ENCODE data around the gene ERC1.
"Not testable (repeated sequence)": the region's sequence is repeated elsewhere in the genome, so short reads cannot be mapped to it uniquely, and the experiment has no call there.

The ERC1 gene

DNA sequence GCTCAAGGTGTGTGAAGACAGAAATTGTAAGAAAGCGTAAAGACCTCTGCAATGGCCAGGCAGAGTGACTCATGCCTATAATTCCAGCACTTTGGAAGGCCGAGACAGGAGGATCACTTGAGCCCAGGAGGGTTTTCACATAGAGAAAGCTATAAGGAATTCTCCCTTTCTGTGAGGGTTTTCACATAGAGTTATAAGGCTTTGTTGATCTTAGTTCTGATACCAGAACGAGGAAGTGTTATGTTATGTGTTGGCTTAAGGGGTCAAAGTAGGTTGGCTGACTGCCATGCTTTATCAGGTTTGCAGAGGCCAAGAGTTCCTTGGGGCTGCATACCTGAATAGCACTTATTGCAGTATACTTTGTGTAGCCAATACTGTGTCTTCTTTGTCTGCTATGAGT is 139.1 kb downstream of the ERC1 start:
- DNase-seq (ENCODE audit: low read depth) = no peak

- no peak for DNase-seq (ENCODE audit: low read depth)
Measured at GRCh38 chr12:1130571-1130970, 139.5 kb downstream of the ERC1 start.

DNA sequence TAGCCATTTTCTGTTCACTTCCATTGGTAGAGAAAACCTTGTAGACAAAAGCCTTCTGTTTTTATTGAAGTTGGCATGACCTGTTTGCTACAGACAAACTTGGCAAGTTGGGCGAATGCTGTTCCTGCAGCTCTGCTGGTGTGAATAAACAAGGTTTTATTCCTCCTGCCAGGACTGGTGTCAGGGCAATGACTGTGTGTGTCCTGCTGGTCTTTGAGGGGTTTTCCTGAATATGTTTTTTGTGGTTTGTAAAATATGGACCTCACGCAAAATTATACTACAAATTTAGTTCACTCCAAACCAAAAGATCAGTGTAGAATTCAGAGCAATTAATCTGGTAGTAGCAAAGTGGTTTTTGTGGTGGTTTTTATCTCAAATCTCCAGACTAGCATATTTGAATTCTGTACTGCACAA is 140.8 kb downstream of the ERC1 start:
- no peak for DNase-seq (ENCODE audit: low read depth)

DNA sequence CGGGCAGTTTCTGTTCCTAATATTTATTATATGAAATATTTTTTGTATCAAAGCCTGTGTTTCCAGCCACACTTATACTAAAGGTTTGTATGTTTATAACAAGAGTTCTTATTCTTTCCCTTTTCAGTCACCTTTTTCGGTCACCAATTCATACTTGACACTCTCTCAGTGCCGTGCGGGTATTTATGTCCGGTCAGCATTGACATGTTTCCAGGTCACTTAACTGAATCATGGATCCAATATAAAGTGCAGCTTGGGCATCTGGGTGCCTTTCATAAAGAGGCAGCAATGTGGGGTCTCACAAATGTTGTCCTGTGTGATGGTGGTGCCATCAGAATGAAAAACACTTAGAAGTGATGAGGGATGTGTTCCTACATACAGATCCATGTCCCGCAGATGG is 141.3 kb downstream of the ERC1 start:
- DNase-seq (ENCODE audit: low read depth) = no peak

DNA sequence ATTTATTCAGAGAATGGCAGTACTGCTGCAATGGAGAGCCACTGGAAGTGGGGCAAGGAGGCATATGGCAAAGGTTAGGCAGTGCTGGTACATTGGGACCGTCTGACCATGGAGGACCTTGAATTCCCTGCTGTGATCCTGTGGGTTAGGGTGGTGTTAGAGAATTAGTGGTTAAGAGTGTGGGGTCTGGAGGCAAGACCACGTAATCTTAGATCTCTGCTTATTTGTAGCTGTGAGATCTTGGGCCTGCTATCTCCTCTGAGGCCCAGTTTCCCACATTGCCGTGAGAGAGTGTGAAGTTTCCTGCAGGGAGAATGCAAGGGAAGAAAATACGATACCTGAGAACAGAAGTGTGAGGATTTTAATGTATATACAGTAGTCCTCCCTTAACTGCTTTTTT is 147.7 kb downstream of the ERC1 start:
- no peak for DNase-seq (ENCODE audit: low read depth)

GRCh38 chr12:1146758-1147157 is 155.7 kb downstream of the ERC1 start:
- not testable (repeated sequence) for DNase-seq (ENCODE audit: low read depth)

DNA sequence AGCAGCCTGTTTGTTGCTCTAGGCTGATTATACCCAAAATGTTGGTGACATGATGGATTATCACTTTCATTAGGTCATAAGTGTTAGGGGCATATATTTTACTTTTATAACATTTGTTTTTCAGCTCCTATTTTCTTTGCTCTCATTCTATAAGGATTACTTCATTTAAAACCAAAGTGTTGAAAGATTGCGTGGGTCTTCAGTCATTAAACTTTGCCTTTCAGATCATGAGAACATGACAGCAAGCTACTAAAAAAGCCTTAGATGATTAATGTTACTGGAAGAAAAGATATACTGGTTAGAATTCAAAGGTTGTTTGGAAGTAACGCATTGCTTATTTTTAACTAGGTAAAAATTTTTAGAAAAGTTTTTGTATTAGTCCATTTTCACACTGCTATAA is 156.8 kb downstream of the ERC1 start:
- DNase-seq (ENCODE audit: low read depth) = no peak

DNA sequence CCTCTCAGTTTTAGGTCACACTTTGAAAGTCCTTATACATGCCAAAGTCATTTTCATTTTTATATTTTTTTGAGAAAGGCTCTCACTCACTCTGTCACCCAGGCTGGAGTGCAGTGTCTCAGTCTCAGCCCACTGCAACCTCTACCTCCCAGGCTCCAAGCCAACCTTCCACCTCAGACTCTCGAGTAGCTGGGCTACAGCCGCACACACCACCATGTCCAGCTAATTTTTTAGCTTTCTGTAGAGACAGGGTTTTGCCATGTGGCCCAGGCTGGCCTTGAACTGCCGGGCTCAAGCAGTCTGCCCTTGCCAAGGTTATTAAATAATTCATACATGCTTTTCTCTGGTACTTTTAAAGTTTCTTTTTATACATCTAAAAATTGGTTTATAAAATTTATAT is 166.0 kb downstream of the ERC1 start:
- no peak for DNase-seq (ENCODE audit: low read depth)

DNA sequence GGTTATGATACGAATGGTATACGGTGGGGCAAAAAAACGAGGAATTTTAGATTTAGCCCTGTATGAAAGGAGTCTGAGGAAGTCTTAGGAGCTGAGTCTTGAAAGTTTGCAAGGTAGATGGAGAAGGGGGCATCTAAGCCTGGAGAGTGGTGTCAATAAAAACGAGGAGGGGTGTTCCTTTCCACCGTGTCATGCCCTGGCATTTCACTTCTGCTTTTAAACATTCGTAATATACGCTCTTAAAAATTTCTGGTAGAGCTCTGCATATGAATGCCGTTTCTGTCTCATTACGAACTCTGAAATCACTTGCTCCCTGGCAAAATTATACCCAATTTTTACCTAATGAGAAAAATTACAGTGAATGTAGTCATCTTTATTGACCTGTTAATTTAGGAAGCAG is 170.2 kb downstream of the ERC1 start:
- no peak for DNase-seq (ENCODE audit: low read depth)

GRCh38 chr12:1162081-1162760 is 171.2 kb downstream of the ERC1 start:
- no peak for DNase-seq (ENCODE audit: low read depth)

- DNase-seq (ENCODE audit: low read depth) = no peak
Measured at GRCh38 chr12:1167784-1168183, 176.8 kb downstream of the ERC1 start.

- DNase-seq (ENCODE audit: low read depth) = no peak
Measured at GRCh38 chr12:1170411-1170810, 179.4 kb downstream of the ERC1 start.

- no peak for DNase-seq (ENCODE audit: low read depth)
Measured at GRCh38 chr12:1171657-1172408, 180.8 kb downstream of the ERC1 start.

- no peak for DNase-seq (ENCODE audit: low read depth)
Measured at GRCh38 chr12:1173781-1174617, 183.0 kb downstream of the ERC1 start.

- no peak for DNase-seq (ENCODE audit: low read depth)
Measured at GRCh38 chr12:1174659-1175058, 183.6 kb downstream of the ERC1 start.

GRCh38 chr12:1176191-1176590 is 185.2 kb downstream of the ERC1 start:
- no peak for DNase-seq (ENCODE audit: low read depth)

DNA sequence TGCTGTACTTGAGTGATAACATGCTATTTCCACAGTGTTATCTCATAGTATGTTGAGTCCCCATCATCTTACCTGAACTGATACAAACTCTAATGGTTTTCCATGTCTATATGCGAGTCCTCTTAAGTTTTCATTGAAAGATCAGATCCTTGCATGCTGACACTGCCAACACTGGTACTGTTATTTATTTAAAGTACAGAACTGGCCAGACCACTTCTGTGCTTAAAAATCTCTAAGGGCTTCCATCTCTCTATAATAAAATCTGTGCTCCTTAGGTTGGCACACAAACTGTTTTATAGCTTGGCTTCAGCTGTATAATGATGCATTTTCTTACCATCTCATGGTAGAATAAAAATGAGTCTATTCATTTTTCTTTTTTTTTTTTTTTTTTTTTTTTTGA is 188.1 kb downstream of the ERC1 start:
- DNase-seq (ENCODE audit: low read depth) = no peak

GRCh38 chr12:1182069-1182468 is 191.0 kb downstream of the ERC1 start:
- no peak for DNase-seq (ENCODE audit: low read depth)

GRCh38 chr12:1184402-1184801 is 193.4 kb downstream of the ERC1 start:
- no peak for DNase-seq (ENCODE audit: low read depth)

DNA sequence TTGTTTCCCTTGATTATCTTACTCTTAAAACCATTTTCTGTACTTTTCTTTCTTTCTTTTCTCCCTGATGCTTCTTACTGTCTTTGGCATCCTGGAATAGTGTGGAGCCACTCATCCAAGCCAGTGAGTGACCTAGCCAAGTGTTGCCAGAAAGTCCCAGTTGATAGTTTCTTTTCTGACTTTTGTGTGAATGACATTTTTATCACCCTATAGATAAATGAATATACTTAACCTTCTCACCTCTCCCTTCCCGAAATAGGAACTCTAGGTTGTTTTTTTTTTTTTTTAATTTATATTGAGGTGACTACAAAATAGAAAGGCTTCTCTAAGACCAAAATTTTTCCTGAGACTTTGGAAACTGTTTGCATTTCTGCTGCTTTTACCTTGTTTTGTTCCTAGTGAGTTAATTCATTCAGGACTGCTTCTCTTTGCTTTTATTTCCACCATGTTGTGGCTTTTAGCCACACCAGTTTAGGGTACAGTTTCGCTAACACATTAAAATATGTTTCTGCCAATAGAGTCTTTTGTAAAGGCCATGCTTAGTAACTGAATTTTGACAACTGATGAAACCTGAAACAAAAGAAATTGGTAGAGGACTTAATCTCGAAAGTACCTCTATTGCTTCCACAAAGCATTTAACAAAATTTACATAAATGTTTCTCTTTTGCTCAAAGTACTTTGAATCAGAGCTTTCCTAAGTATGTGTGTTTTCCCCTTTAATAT is 194.6 kb downstream of the ERC1 start:
- DNase-seq (ENCODE audit: low read depth) = no peak

DNA sequence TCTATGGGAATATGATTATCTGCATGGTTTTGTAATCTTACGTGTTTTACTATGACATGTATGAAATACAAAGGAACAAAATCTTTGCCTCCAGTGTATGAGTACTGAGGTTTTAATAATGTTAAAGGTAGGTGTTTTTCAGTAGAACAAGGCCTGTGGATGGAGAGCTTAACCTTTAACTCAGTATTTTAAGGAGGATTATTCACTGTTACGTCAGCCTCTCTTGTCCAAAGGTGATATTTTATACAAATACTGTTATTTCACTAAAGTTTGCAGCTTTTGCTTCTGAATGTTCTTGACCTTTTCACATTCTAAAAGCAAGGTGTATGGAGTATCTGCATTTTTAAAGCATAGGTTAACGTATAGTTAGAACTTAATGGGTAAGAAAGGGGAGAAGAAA is 195.3 kb downstream of the ERC1 start:
- no peak for DNase-seq (ENCODE audit: low read depth)

- DNase-seq (ENCODE audit: low read depth) = no peak
Measured at GRCh38 chr12:1188016-1188415, 197.0 kb downstream of the ERC1 start.

Measured in stimulated activated CD8-positive, alpha-beta memory T cell treated with anti-CD3 and anti-CD28 coated beads, Interleukin-4, amount 100 ng/mL, for 24 hours (primary cell).